ENCODE results near the gene TAF1C. TPM values are rescaled to one million over a fixed set of nuclear protein-coding genes. Genes with fewer than 3 reads are reported as not detected.

TAF1C gene, protein sequence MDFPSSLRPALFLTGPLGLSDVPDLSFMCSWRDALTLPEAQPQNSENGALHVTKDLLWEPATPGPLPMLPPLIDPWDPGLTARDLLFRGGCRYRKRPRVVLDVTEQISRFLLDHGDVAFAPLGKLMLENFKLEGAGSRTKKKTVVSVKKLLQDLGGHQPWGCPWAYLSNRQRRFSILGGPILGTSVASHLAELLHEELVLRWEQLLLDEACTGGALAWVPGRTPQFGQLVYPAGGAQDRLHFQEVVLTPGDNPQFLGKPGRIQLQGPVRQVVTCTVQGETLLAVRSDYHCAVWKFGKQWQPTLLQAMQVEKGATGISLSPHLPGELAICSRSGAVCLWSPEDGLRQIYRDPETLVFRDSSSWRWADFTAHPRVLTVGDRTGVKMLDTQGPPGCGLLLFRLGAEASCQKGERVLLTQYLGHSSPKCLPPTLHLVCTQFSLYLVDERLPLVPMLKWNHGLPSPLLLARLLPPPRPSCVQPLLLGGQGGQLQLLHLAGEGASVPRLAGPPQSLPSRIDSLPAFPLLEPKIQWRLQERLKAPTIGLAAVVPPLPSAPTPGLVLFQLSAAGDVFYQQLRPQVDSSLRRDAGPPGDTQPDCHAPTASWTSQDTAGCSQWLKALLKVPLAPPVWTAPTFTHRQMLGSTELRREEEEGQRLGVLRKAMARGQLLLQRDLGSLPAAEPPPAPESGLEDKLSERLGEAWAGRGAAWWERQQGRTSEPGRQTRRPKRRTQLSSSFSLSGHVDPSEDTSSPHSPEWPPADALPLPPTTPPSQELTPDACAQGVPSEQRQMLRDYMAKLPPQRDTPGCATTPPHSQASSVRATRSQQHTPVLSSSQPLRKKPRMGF
- total RNA-seq = 10 to 100 TPM; 63.2 to 63.5 TPM

GRCh38 chr16:84186685-84187437 is at the start of gene TAF1C:
Gene TAF1C, minus strand, starts transcription at chr16:84187057. Its CDS starts 2,069 bp downstream, at chr16:84184988.

GRCh38 chr16:84190731-84191388 is 4.0 kb upstream of the TAF1C start, which contains the start of gene ADAD2:
Gene ADAD2, plus strand, starts transcription at chr16:84191157. Its CDS starts 74 bp downstream, at chr16:84191231.

DNA sequence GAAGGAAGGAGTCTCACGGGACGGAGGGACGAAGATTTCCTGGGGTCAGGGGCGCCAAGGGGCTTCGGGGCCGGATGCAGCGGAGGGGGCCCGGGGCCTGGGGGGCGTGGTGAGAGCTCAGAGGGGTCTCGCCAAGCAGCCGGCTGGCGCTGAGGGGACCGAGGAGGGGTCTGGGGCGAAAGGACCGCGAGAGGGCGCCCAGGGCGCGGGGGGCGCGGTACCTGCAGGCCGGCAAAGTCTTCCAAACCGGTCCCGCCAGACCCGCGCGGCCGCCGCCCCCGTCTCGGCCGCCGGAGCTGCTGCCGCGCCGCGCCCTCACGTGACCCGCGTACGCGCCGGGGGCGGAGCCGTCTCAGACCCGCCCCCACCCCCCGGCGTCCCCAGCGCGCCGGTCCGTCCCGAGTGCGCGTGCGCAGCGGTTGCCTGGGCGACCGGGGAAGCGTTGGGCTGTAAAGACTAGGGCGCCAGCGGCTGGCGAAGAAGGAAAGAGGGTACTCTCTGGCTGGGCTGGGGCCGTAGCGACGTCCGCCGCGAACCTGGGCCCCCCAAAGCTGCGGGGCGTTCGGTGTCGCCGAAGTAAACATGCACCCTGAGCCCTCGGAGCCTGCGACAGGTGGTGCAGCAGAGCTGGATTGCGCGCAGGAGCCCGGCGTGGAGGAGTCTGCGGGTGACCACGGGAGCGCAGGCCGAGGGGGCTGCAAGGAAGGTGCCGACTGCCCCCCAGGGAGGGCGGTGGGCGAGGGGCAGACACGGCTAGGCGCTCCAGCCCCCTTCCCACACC is 41.8 kb downstream of the TAF1C start, which contains the start of the genes DNAAF1 and HSDL1:
Gene DNAAF1 (plus strand): TSS at position 450 of the 781 bp plus-strand sequence. CDS start 133 bp downstream, at position 583.
Gene HSDL1 (minus strand): TSS at position 319 of the 781 bp plus-strand sequence. CDS start 13,856 bp downstream, outside the sequence.

Other genes starting within 250 kb of the TAF1C start
- under 1 TPM; 0.66 to 0.77 TPM for gene OSGIN1, start 233.8 kb downstream of the TAF1C start, total RNA-seq
- not detected for gene NECAB2, start 218.8 kb downstream of the TAF1C start, total RNA-seq
- gene SLC38A8, start 144.3 kb downstream of the TAF1C start, total RNA-seq = not detected
- 10 to 100 TPM; 57.1 to 59.3 TPM for gene MBTPS1, start 70.1 kb downstream of the TAF1C start, total RNA-seq
- gene HSDL1, start 41.9 kb downstream of the TAF1C start, total RNA-seq = 10 to 100 TPM; 13.9 to 15.3 TPM
- not detected for gene DNAAF1, start 41.7 kb downstream of the TAF1C start, total RNA-seq
- not detected for gene ADAD2, start 4.1 kb upstream of the TAF1C start, total RNA-seq
- gene KCNG4, start 53.0 kb upstream of the TAF1C start, total RNA-seq = not detected
- under 1 TPM; 0.39 to 0.40 TPM for gene WFDC1, start 107.8 kb upstream of the TAF1C start, total RNA-seq
- not detected for gene ATP2C2, start 181.5 kb upstream of the TAF1C start, total RNA-seq

Data from activated naive CD4-positive, alpha-beta T cell treated with anti-CD3 and anti-CD28 coated beads, Interleukin-2, amount 10 ng/mL, durations not matched to agents 5 hours and 36 hours (primary cell).